Thyroid gland (tissue), 4 donors: ENCODE measurements around the gene TMEFF2. TPM values are rescaled to one million over a fixed set of nuclear protein-coding genes. Genes with fewer than 3 reads are reported as not detected.
A peak's percentile ranks its signal among the peaks of the same experiment; 100 is the strongest.

Source experiments
- DNase-seq, 2 donors: peaks; one replicate each; pipeline ENCODE4 v3.0.0-alpha.2; 2019
- H3K27ac ChIP-seq, 3 donors: fragments of 200-600 bp; sonication (generic); 1 replicate in 2 of 3; 2 replicates in 1 of 3; pipeline ENCODE4 v1.5.1; 2016 to 2019; ENCODE audit warnings: mild to moderate bottlenecking in 1 of 3, moderate library complexity in 1 of 3
- H3K27me3 ChIP-seq: fragments of 200-600 bp; sonication (generic); one replicate; pipeline ENCODE4 v1.5.1; 2019
- H3K36me3 ChIP-seq, 2 donors: fragments of 200-600 bp; sonication (generic); one replicate each; pipeline ENCODE4 v1.5.1; 2016 to 2019
- H3K4me1 ChIP-seq, 2 donors: fragments of 200-600 bp; sonication (generic); one replicate each; pipeline ENCODE4 v1.5.1; 2017 to 2019
- H3K4me3 ChIP-seq, 3 donors: fragments of 200-600 bp; sonication (generic); replicated peaks in 1 of 3; 1 replicate in 2 of 3; 2 replicates in 1 of 3; pipeline ENCODE4 v1.5.1; 2016; ENCODE audit warnings: mild to moderate bottlenecking in 1 of 3
- H3K9me3 ChIP-seq: fragments of 200-600 bp; sonication (generic); one replicate; pipeline ENCODE4 v1.5.1; 2017
- CTCF ChIP-seq, 6 experiments: fragments of 200-600 bp in 3 of 6; fragments of 450-650 bp in 3 of 6; sonication (generic) in 3 of 6; IDR thresholded peaks; one replicate each; pipeline ENCODE4 v1.5.1; 2016 to 2019; ENCODE audit warnings: antibody characterized with exemption in 6 of 6, mild to moderate bottlenecking in 2 of 6, inconsistent platforms in 1 of 6, moderate library complexity in 1 of 6
- POLR2A ChIP-seq, 2 donors: fragments of 450-650 bp; IDR thresholded peaks; one replicate each; pipeline ENCODE4 v1.6.1; 2017; ENCODE audit warnings: antibody characterized with exemption in 2 of 2, mild to moderate bottlenecking in 2 of 2, moderate library complexity in 1 of 2
- WGBS, 2 donors: methylation state at CpG; one replicate each; pipeline ENCODE4 v1.1.5; 2017; 5-methylcytosine and 5-hydroxymethylcytosine counted together
- intact Hi-C: fragments of 100-400 bp; cut with DNase I; formaldehyde crosslinking; loops from one replicate; pipeline ENCODE4 v1.15.1; 2023
- total RNA-seq, 4 donors: library from RNA; depleted of rRNA; stranded (reverse); fragments of >200 nt; gene quantifications; one replicate each; pipeline ENCODE4 v1.2.3, GENCODE V29; 2016

TMEFF2 gene
- total RNA-seq, 4 donors from 2014 or later: 0.11 TPM; not detected in 3

- H3K4me3 ChIP-seq: no peak overlapping the region
- H3K27ac ChIP-seq: no peak overlapping the region
- TF ChIP-seq CTCF (IDR thresholded peaks at IDR 0.05) (no peak), POLR2A (IDR thresholded peaks at IDR 0.05) (no peak)
- no peaks in the 10 kb centered on the region for H3K27me3 ChIP-seq
- H3K36me3 ChIP-seq: no peaks in the 10 kb centered on the region
- no peak for DNase-seq
- WGBS, 2 donors: 77 to 92% methylated on average over 3 of the region's 3 CpGs
- no peaks in the 10 kb centered on the region for H3K9me3 ChIP-seq
- intact Hi-C loops: no loop called here
- H3K4me1 ChIP-seq: peaks cover 5 to 15% of the 10 kb centered on the region in 2 donors
Observed at GRCh38 chr2:191941376-191941929, 253.3 kb downstream of the TMEFF2 start.

GRCh38 chr2:191938779-191939178 is 256.0 kb downstream of the TMEFF2 start:
- TF ChIP-seq CTCF (IDR thresholded peaks at IDR 0.05) (no peak), POLR2A (IDR thresholded peaks at IDR 0.05) (no peak)
- Histone ChIP-seq H3K4me1 (peaks cover 4 to 12% of the 10 kb centered on the region in 2 donors), H3K4me3 (no peak overlapping the region), H3K9me3 (no peaks in the 10 kb centered on the region), H3K27ac (no peak overlapping the region), H3K36me3 (no peaks in the 10 kb centered on the region), H3K27me3 (no peaks in the 10 kb centered on the region)
- DNase-seq: no peak
- intact Hi-C loops: no loop called here
- 85 to 93% methylated on average over 1 of the region's 1 CpG for WGBS, 2 donors

GRCh38 chr2:191936882-191937405 is 257.8 kb downstream of the TMEFF2 start:
- Histone ChIP-seq H3K4me1 (no peaks in the 10 kb centered on the region), H3K4me3 (no peak overlapping the region), H3K27ac (no peak overlapping the region), H3K9me3 (no peaks in the 10 kb centered on the region), H3K27me3 (no peaks in the 10 kb centered on the region), H3K36me3 (no peaks in the 10 kb centered on the region)
- WGBS, 2 donors: 87 to 92% methylated on average over 2 of the region's 2 CpGs
- intact Hi-C loops: no loop called here
- DNase-seq: no peak
- no peak for TF ChIP-seq POLR2A (IDR thresholded peaks at IDR 0.05)
- no peak for TF ChIP-seq CTCF (IDR thresholded peaks at IDR 0.05)

- Histone ChIP-seq H3K27ac (no peak overlapping the region), H3K9me3 (no peaks in the 10 kb centered on the region), H3K27me3 (no peaks in the 10 kb centered on the region), H3K36me3 (no peaks in the 10 kb centered on the region), H3K4me3 (no peak overlapping the region), H3K4me1 (no peaks in the 10 kb centered on the region)
- DNase-seq: peak in 1 of 2 donors; percentile 9
- intact Hi-C loops: no loop called here
- WGBS, 2 donors: 79 to 87% methylated on average over 3 of the region's 3 CpGs
- no peak for TF ChIP-seq POLR2A (IDR thresholded peaks at IDR 0.05)
- TF ChIP-seq CTCF (IDR thresholded peaks at IDR 0.05): no peak
Observed at GRCh38 chr2:191935247-191935646, 259.5 kb downstream of the TMEFF2 start.

- H3K27ac ChIP-seq: no peak overlapping the region
- H3K36me3 ChIP-seq: no peaks in the 10 kb centered on the region
- 88 to 94% methylated on average over 2 of the region's 2 CpGs for WGBS, 2 donors
- H3K9me3 ChIP-seq: no peaks in the 10 kb centered on the region
- no peaks in the 10 kb centered on the region for H3K27me3 ChIP-seq
- H3K4me1 ChIP-seq: peaks cover under 1 to 3% of the 10 kb centered on the region in 2 donors
- no peak overlapping the region for H3K4me3 ChIP-seq
- TF ChIP-seq CTCF (IDR thresholded peaks at IDR 0.05) (no peak), POLR2A (IDR thresholded peaks at IDR 0.05) (no peak)
- intact Hi-C loops: no loop called here
- DNase-seq: no peak
Observed at GRCh38 chr2:191933307-191934105, 261.2 kb downstream of the TMEFF2 start.
